Activated CD8-positive, alpha-beta T cell treated with anti-CD3 and anti-CD28 coated beads, Interleukin-2, amount 10 ng/mL, durations not matched to agents 7 days and 5 days (primary cell): ENCODE data around the gene TGOLN2. TPM values are rescaled to one million over a fixed set of nuclear protein-coding genes. Genes with fewer than 3 reads are reported as not detected.
"Not testable (repeated sequence)": the region's sequence is repeated elsewhere in the genome, so short reads cannot be mapped to it uniquely, and the experiment has no call there.

Experiments used
- ATAC-seq: fragments of 150-1000 bp; cut with Tn5 transposase; one replicate; pipeline ENCODE4 v1.10.0; 2021; ENCODE audit warnings: moderate library complexity
- CTCF ChIA-PET: fragments of 350-600 bp; sonication (Branson Sonifier 250); formaldehyde crosslinking; loops from one replicate; lab custom pipeline; 2021; ENCODE audit warnings: antibody characterized with exemption; lab: Charles Lee
- POLR2A ChIA-PET: fragments of 350-600 bp; sonication (Branson Sonifier 250); formaldehyde crosslinking; loops from one replicate; lab custom pipeline; 2021; ENCODE audit warnings: antibody characterized with exemption; lab: Charles Lee
- DNase-seq: peaks from one replicate; pipeline ENCODE4 v3.0.0-alpha.2; 2020
- H3K27ac Mint-ChIP-seq: one replicate; pipeline ENCODE4 v1.8.0; 2021; ENCODE audit warnings: mild to moderate bottlenecking, mixed read lengths
- H3K27me3 Mint-ChIP-seq: one replicate; pipeline ENCODE4 v1.8.0; 2021; ENCODE audit warnings: low read depth, mixed read lengths
- H3K36me3 Mint-ChIP-seq: one replicate; pipeline ENCODE4 v1.8.0; 2021; ENCODE audit warnings: low read depth, mixed read lengths
- H3K4me1 Mint-ChIP-seq: one replicate; pipeline ENCODE4 v1.8.0; 2021; ENCODE audit warnings: low read depth, mixed read lengths
- H3K4me3 Mint-ChIP-seq: one replicate; pipeline ENCODE4 v1.8.0; 2021; ENCODE audit warnings: mild to moderate bottlenecking, mixed read lengths
- H3K9me3 Mint-ChIP-seq: one replicate; pipeline ENCODE4 v1.8.0; 2022; ENCODE audit warnings: mixed read lengths; ENCODE audit not compliant: insufficient read depth
- total RNA-seq, 2 experiments: library from RNA; stranded (reverse); gene quantifications; one replicate each; pipeline ENCODE4 v1.2.3, GENCODE V29; 2021

Gene TGOLN2
- total RNA-seq, 2 experiments from 2014 or later = 100 to 102 TPM

- no peak for DNase-seq
- CTCF ChIA-PET = no interaction called here
- H3K36me3 Mint-ChIP-seq = no peaks in the 10 kb centered on the region
- ATAC-seq = no peak
- POLR2A ChIA-PET = no interaction called here
- no peak overlapping the region for H3K27ac Mint-ChIP-seq
- H3K4me1 Mint-ChIP-seq = peaks cover 6% of the 10 kb centered on the region
- H3K9me3 Mint-ChIP-seq = no peaks in the 10 kb centered on the region
- H3K27me3 Mint-ChIP-seq = peaks cover 11% of the 10 kb centered on the region
- no peak overlapping the region for H3K4me3 Mint-ChIP-seq
These were observed 7.1 kb upstream of the TGOLN2 start for GRCh38 chr2:85334928-85335327.

- ATAC-seq = not testable (repeated sequence)
These were observed 6.1 kb upstream of the TGOLN2 start for GRCh38 chr2:85333877-85334276.

DNA sequence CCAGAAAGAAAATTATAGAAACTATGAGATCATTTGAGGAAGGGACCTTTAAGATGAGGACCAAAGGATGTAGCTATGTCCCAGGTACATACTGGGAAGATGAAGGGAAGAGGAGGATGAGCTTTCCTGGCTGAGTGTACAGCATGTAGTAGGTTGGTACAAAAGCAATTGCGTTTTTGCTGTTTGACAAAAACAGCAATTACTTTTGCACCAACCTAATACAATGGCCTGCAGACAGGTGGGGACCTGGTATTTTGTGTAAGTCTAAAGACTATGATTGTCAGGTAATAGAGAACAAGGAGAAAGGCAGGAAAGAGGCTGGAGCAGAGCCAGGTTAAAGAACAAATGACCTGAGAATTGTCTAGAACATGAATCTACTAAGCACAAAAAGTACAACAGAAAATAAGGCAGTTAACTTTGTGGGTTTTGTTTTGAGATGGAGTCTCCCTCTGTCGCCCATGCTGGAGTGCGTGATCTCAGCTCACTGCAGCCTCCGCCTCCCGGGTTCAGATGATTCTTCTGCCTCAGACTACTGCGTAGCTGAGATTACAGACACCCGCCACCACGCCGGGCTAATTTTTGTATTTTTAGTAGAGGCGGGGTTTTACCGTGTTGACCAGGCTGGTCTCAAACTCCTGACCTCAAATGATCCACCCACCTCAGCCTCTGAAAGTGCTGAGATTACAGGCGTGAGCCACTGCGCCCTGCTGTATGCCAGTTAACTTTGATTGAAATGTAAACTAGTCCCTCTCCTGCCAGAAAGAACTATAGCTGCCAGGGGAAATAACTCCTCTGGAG, 3.2 kb upstream of the TGOLN2 start:
- POLR2A ChIA-PET = interaction anchor here (0.5 to 2.0 kb wide), 5 partner anchors 10 to 208 kb away, joined by 3 to 5 read pairs (median 4); partner anchors contain the start of genes ELMOD3, MAT2A and RETSAT
- H3K27ac Mint-ChIP-seq = no peak overlapping the region
- CTCF ChIA-PET = interaction anchor here (1.0 to 1.7 kb wide), 2 partner anchors 24 to 28 kb away, joined by 3 to 4 read pairs; partner anchors contain the start of genes ELMOD3 and RETSAT
- peaks cover 15% of the 10 kb centered on the region for H3K4me1 Mint-ChIP-seq
- ATAC-seq = no peak
- DNase-seq = no peak
- no peaks in the 10 kb centered on the region for H3K9me3 Mint-ChIP-seq
- no peaks in the 10 kb centered on the region for H3K27me3 Mint-ChIP-seq
- H3K36me3 Mint-ChIP-seq = peaks cover 19% of the 10 kb centered on the region
- no peak overlapping the region for H3K4me3 Mint-ChIP-seq

More at GRCh38 chr2:85333877-85334276, 6.1 kb upstream of the TGOLN2 start:
- H3K9me3 Mint-ChIP-seq, H3K27ac Mint-ChIP-seq, DNase-seq, CTCF ChIA-PET, H3K36me3 Mint-ChIP-seq, H3K4me3 Mint-ChIP-seq, H3K27me3 Mint-ChIP-seq, POLR2A ChIA-PET: not testable (repeated sequence)
- H3K4me1 Mint-ChIP-seq = peaks cover 13% of the 10 kb centered on the region

GRCh38 chr2:85329701-85330100, 1.9 kb upstream of the TGOLN2 start:
- DNase-seq, H3K27ac Mint-ChIP-seq, H3K9me3 Mint-ChIP-seq, H3K27me3 Mint-ChIP-seq, ATAC-seq: not testable (repeated sequence)
- ChIA-PET POLR2A (interaction anchor here (0.8 to 1.3 kb wide), 2 partner anchors 25 kb away, joined by 4 read pairs; partner anchors contain the start of genes ELMOD3 and RETSAT), CTCF (interaction anchor here (0.8 to 1.7 kb wide), 2 partner anchors 24 to 25 kb away, joined by 3 to 4 read pairs; partner anchors contain the start of genes ELMOD3 and RETSAT)
- Mint-ChIP-seq H3K4me1 (peaks cover 18% of the 10 kb centered on the region), H3K4me3 (peak overlapping the region; percentile 15), H3K36me3 (peaks cover 32% of the 10 kb centered on the region)

GRCh38 chr2:85329181-85329651, 1.4 kb upstream of the TGOLN2 start:
- Mint-ChIP-seq H3K4me1 (peaks cover 23% of the 10 kb centered on the region), H3K27ac (peak overlapping the region; percentile 5), H3K4me3 (peak overlapping the region; percentile 15), H3K36me3 (peaks cover 37% of the 10 kb centered on the region), H3K9me3 (no peaks in the 10 kb centered on the region), H3K27me3 (no peaks in the 10 kb centered on the region)
- POLR2A ChIA-PET = interaction anchor here (0.6 to 2.8 kb wide), 4 partner anchors 25 to 211 kb away, joined by 3 to 33 read pairs (median 4); partner anchors contain the start of genes ELMOD3, MAT2A and RETSAT
- DNase-seq (no peak), ATAC-seq (no peak)
- CTCF ChIA-PET = interaction anchor here (0.8 kb wide), 1 partner anchor 24 kb away, joined by 3 read pairs; no protein-coding TSS in a partner anchor

GRCh38 chr2:85327160-85327821, 498 bp downstream of the TGOLN2 start:
- H3K9me3 Mint-ChIP-seq = no peaks in the 10 kb centered on the region
- H3K36me3 Mint-ChIP-seq = peaks cover 56% of the 10 kb centered on the region
- no peaks in the 10 kb centered on the region for H3K27me3 Mint-ChIP-seq
- H3K4me1 Mint-ChIP-seq = peaks cover 42% of the 10 kb centered on the region
- POLR2A ChIA-PET = interaction anchor here (0.6 to 2.8 kb wide), 46 partner anchors 9 to 1461 kb away, joined by 3 to 54 read pairs (median 4); partner anchors contain the start of genes C2orf68, ELMOD3, KCMF1 and MAT2A
- ATAC-seq (peak; percentile 38), DNase-seq (peak; percentile 79)
- CTCF ChIA-PET = interaction anchor here (0.6 to 2.5 kb wide), 6 partner anchors 10 to 225 kb away, joined by 3 to 12 read pairs (median 4); partner anchors contain the start of genes ELMOD3 and RETSAT
- peak overlapping the region; percentile 97 for H3K4me3 Mint-ChIP-seq
- H3K27ac Mint-ChIP-seq = peak overlapping the region; percentile 100

- CTCF ChIA-PET = interaction anchor here (0.6 to 2.5 kb wide), 6 partner anchors 9 to 225 kb away, joined by 3 to 12 read pairs (median 4); partner anchors contain the start of genes ELMOD3 and RETSAT
- POLR2A ChIA-PET = interaction anchor here (0.5 to 2.8 kb wide), 36 partner anchors 8 to 1462 kb away, joined by 3 to 54 read pairs (median 4); partner anchors contain the start of genes C2orf68, ELMOD3, KCMF1 and MAT2A
- H3K27me3 Mint-ChIP-seq = no peaks in the 10 kb centered on the region
- DNase-seq (peak; percentile 78), ATAC-seq (peak; percentile 29)
- H3K36me3 Mint-ChIP-seq = peaks cover 63% of the 10 kb centered on the region
- H3K27ac Mint-ChIP-seq = peak overlapping the region; percentile 100
- H3K9me3 Mint-ChIP-seq = no peaks in the 10 kb centered on the region
- H3K4me3 Mint-ChIP-seq = peak overlapping the region; percentile 97
- H3K4me1 Mint-ChIP-seq = peaks cover 49% of the 10 kb centered on the region
These were observed 1.2 kb downstream of the TGOLN2 start for GRCh38 chr2:85326406-85327159.

GRCh38 chr2:85325466-85325811, 2.4 kb downstream of the TGOLN2 start:
- ATAC-seq = no peak
- CTCF ChIA-PET = interaction anchor here (1.4 to 3.7 kb wide), 4 partner anchors 25 to 226 kb away, joined by 4 to 15 read pairs (median 10); partner anchors contain the start of genes ELMOD3 and RETSAT
- H3K27me3 Mint-ChIP-seq = no peaks in the 10 kb centered on the region

GRCh38 chr2:85324639-85325465, 2.9 kb downstream of the TGOLN2 start:
- H3K4me3 Mint-ChIP-seq = peak overlapping the region; percentile 97
- DNase-seq = no peak
- no peak for ATAC-seq
- POLR2A ChIA-PET = interaction anchor here (0.8 to 2.8 kb wide), 5 partner anchors 16 to 215 kb away, joined by 3 to 10 read pairs (median 3); partner anchors contain the start of genes ELMOD3 and RETSAT
- H3K4me1 Mint-ChIP-seq = peaks cover 59% of the 10 kb centered on the region
- CTCF ChIA-PET = interaction anchor here (1.4 to 3.7 kb wide), 3 partner anchors 24 to 227 kb away, joined by 4 to 15 read pairs (median 7); no protein-coding TSS in a partner anchor
- peak overlapping the region; percentile 100 for H3K27ac Mint-ChIP-seq
- no peaks in the 10 kb centered on the region for H3K9me3 Mint-ChIP-seq
- H3K36me3 Mint-ChIP-seq = peaks cover 80% of the 10 kb centered on the region
- H3K27me3 Mint-ChIP-seq = no peaks in the 10 kb centered on the region

More at GRCh38 chr2:85325466-85325811, 2.4 kb downstream of the TGOLN2 start:
- H3K4me3 Mint-ChIP-seq = peak overlapping the region; percentile 97
- no peak for DNase-seq
- no peaks in the 10 kb centered on the region for H3K9me3 Mint-ChIP-seq
- POLR2A ChIA-PET = interaction anchor here (1.1 to 1.7 kb wide), 2 partner anchors 12 to 16 kb away, joined by 3 to 10 read pairs; no protein-coding TSS in a partner anchor
- H3K36me3 Mint-ChIP-seq = peaks cover 75% of the 10 kb centered on the region
- peak overlapping the region; percentile 100 for H3K27ac Mint-ChIP-seq
- H3K4me1 Mint-ChIP-seq = peaks cover 53% of the 10 kb centered on the region

DNA sequence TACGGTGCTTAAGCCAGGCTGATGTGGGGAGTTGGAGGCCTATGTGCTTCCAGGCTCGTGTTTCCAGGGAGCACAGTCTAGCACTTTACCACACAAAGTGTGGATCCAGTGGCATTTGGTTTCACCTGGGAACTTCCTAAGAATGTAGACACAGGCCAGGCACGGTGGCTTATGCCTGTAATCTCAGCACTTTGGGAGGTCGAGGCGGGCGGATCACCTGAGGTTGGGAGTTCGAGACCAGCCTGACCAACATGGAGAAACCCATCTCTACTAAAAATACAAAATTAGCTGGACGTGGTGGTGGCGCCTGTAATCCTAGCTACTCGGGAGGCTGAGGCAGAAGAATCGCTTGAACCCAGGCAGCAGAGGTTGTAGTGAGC, 3.8 kb downstream of the TGOLN2 start:
- not testable (repeated sequence) for H3K9me3 Mint-ChIP-seq, H3K27me3 Mint-ChIP-seq, DNase-seq, ATAC-seq
- H3K36me3 Mint-ChIP-seq = peaks cover 87% of the 10 kb centered on the region
- peak overlapping the region; percentile 97 for H3K4me3 Mint-ChIP-seq
- peak overlapping the region; percentile 44 for H3K27ac Mint-ChIP-seq
- ChIA-PET POLR2A (interaction anchor here (0.8 to 2.8 kb wide), 4 partner anchors 15 to 216 kb away, joined by 3 to 10 read pairs (median 5); partner anchors contain the start of genes ELMOD3 and RETSAT), CTCF (interaction anchor here (3.7 kb wide), 1 partner anchor 23 kb away, joined by 15 read pairs; no protein-coding TSS in a partner anchor)
- peaks cover 61% of the 10 kb centered on the region for H3K4me1 Mint-ChIP-seq
